HEK293T (cell line): ENCODE data around the gene G0S2.

Source experiments
- ARNT ChIP-seq: fragments of 450-650 bp; IDR thresholded peaks from 2 replicates; pipeline ENCODE4 v1.6.1; 2017; ENCODE audit warnings: mild to moderate bottlenecking
- FOXA1 ChIP-seq: fragments of 450-650 bp; IDR thresholded peaks from 2 replicates; pipeline ENCODE4 v1.6.1; 2016; ENCODE audit warnings: mild to moderate bottlenecking
- NFRKB ChIP-seq: fragments of 450-650 bp; IDR thresholded peaks from 2 replicates; pipeline ENCODE4 v1.6.1; 2016; ENCODE audit warnings: mild to moderate bottlenecking, moderate library complexity
- SP1 ChIP-seq: fragments of 450-650 bp; IDR thresholded peaks from 2 replicates; pipeline ENCODE4 v1.6.1; 2017

GRCh38 chr1:209686322-209686721 is 11.1 kb downstream of the G0S2 start:
- TF ChIP-seq ARNT = no peak
- TF ChIP-seq SP1 = no peak
- TF ChIP-seq FOXA1 = no peak
- TF ChIP-seq NFRKB = no peak
